NT2/D1 (cell line): Measurements from ENCODE around the gene RSAD2.

ENCODE experiments used
- YY1 ChIP-seq: IDR thresholded peaks from 2 replicates; pipeline ENCODE4 v1.6.1; 2011; ENCODE audit not compliant: insufficient read length, insufficient read depth
- ZNF274 ChIP-seq: IDR thresholded peaks from 2 replicates; pipeline ENCODE4 v1.6.1; 2011; ENCODE audit warnings: mild to moderate bottlenecking, low read depth, low read length

DNA sequence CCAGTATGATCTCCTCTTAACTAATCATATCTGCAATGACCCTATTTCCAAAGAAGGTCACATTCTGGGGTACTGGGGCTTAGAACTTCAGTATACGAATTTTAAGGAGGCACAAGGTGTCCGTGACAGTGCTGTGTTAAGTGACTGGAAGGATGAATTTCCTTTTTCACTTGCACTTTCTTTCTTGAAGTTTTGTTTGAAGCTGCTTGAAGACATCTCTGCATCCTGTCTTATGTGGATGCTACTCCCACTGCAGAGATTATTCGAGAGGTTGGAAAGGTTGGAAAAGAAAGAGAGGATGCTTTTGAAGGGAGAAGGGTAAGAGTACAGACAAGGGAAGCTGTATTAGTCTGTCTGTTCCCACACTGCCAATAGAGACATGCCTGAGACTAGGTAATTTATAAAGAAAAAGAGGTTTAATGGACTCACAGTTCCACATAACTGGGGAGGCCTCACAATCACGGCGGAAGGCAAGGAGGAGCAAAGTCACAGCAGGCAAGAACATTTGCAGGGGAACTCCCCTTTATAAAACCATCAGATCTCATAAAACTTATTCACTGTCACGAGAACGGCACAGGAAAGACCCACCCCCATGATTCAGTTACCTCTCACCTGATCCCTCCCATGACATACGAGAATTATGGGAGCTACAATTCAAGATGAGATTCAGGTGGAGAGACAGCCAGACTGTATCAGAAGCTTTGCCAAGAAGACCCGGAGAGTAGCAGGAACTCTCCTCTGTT lies 36.0 kb downstream of the RSAD2 start:
- TF ChIP-seq ZNF274 (no peak), YY1 (no peak)
